Upper lobe of left lung (tissue), 4 donors: ENCODE measurements around the gene KMO.

ENCODE experiments used
- POLR2A ChIP-seq, 4 donors: fragments of 450-650 bp; IDR thresholded peaks; one replicate each; pipeline ENCODE4 v1.5.1; 2016 to 2017; ENCODE audit warnings: antibody characterized with exemption in 4 of 4, mild to moderate bottlenecking in 2 of 4
- POLR2AphosphoS5 ChIP-seq, 2 donors: sonication (generic); formaldehyde crosslinking; IDR thresholded peaks; one replicate each; pipeline ENCODE4 v1.5.1; 2017; ENCODE audit warnings: antibody characterized with exemption in 2 of 2
- TF ChIP-seq, protein P1 (sequence below), 6 experiments: fragments of 450-650 bp in 4 of 6; fragments of 200-600 bp in 2 of 6; sonication (generic) in 2 of 6; IDR thresholded peaks; one replicate each; pipeline ENCODE4 v1.5.1; 2016 to 2019; ENCODE audit warnings: antibody characterized with exemption in 6 of 6

DNA sequence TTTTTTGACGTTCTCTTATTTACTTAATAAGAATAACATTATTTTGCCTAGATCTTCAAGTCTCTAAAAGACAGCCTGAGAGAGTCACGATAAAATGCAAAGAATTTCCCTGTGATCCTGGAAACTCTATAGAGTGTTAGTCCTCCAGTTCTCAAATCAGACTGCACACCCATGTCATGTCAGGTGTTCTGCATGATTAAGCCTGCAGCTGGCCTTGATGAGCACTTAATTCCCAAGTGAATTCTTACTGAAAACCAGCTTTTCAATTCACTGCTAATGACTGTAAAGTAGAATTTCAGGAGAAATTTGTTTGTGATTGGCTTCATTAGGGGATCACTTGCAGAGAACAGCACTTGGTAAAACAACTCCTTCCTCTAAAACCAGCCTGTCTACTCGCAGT lies 66.1 kb downstream of the KMO start:
- TF ChIP-seq, protein P1, sequence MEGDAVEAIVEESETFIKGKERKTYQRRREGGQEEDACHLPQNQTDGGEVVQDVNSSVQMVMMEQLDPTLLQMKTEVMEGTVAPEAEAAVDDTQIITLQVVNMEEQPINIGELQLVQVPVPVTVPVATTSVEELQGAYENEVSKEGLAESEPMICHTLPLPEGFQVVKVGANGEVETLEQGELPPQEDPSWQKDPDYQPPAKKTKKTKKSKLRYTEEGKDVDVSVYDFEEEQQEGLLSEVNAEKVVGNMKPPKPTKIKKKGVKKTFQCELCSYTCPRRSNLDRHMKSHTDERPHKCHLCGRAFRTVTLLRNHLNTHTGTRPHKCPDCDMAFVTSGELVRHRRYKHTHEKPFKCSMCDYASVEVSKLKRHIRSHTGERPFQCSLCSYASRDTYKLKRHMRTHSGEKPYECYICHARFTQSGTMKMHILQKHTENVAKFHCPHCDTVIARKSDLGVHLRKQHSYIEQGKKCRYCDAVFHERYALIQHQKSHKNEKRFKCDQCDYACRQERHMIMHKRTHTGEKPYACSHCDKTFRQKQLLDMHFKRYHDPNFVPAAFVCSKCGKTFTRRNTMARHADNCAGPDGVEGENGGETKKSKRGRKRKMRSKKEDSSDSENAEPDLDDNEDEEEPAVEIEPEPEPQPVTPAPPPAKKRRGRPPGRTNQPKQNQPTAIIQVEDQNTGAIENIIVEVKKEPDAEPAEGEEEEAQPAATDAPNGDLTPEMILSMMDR (IDR thresholded peaks at IDR 0.05) = no peak
- TF ChIP-seq POLR2A (IDR thresholded peaks at IDR 0.05) = no peak
- no peak for TF ChIP-seq POLR2AphosphoS5 (IDR thresholded peaks at IDR 0.05)
